Esophagus (tissue), 2 donors: ENCODE results near the gene RBFOX1. TPM values are rescaled to one million over a fixed set of nuclear protein-coding genes. Genes with fewer than 3 reads are reported as not detected.

ENCODE experiments used
- H3K27ac ChIP-seq, 2 donors: one replicate each; pipeline ENCODE4 v1.5.1; 2013; ENCODE audit warnings: low read depth in 2 of 2, mild to moderate bottlenecking in 2 of 2, inconsistent platforms in 1 of 2, low read length in 1 of 2, moderate library complexity in 1 of 2
- H3K27me3 ChIP-seq, 2 donors: one replicate each; pipeline ENCODE4 v1.6.1; 2013; ENCODE audit warnings: low read length in 2 of 2, control low read depth in 1 of 2, mild to moderate bottlenecking in 1 of 2; ENCODE audit not compliant: insufficient read depth in 2 of 2, control insufficient read depth in 1 of 2
- H3K36me3 ChIP-seq, 2 donors: one replicate each; pipeline ENCODE4 v1.6.1; 2013; ENCODE audit warnings: low read length in 1 of 2; ENCODE audit not compliant: control insufficient read depth in 2 of 2, insufficient read depth in 2 of 2
- H3K4me1 ChIP-seq, 2 donors: one replicate each; pipeline ENCODE4 v1.6.1; 2013; ENCODE audit warnings: low read length in 1 of 2; ENCODE audit not compliant: control insufficient read depth in 2 of 2, insufficient read depth in 2 of 2
- H3K4me3 ChIP-seq, 2 donors: one replicate each; pipeline ENCODE4 v1.5.1; 2013; ENCODE audit warnings: low read length in 2 of 2, mild to moderate bottlenecking in 2 of 2, low read depth in 1 of 2, moderate library complexity in 1 of 2
- H3K9me3 ChIP-seq, 2 donors: one replicate each; pipeline ENCODE4 v1.6.1; 2013; ENCODE audit warnings: mild to moderate bottlenecking in 2 of 2, low read depth in 1 of 2, low read length in 1 of 2, moderate library complexity in 1 of 2; ENCODE audit not compliant: control insufficient read depth in 2 of 2, insufficient read depth in 1 of 2
- WGBS, 2 donors: extraction: QIAGEN DNeasy Blood & Tissue Kit; methylation state at CpG; one replicate each; pipeline ENCODE4 v1.1.7; 2013; 5-methylcytosine and 5-hydroxymethylcytosine counted together
- polyA plus RNA-seq, 2 donors: library from polyadenylated mRNA; stranded (reverse); fragments of 200-250 nt; gene quantifications; one replicate each; pipeline ENCODE4 v1.2.3, GENCODE V29; 2013
- donor health status: healthy with polysubstance abuse.
- donor health status: Bipolar disorder and iron deficiency.

The RBFOX1 gene
- polyA plus RNA-seq, 2 donors, result 0.01 to 0.16 TPM

- WGBS, 2 donors, result 59 to 71% methylated on average over 4 of the region's 4 CpGs
- H3K36me3 ChIP-seq, result no peaks in the 10 kb centered on the region
- H3K4me1 ChIP-seq, result no peaks in the 10 kb centered on the region
- H3K9me3 ChIP-seq, result peaks cover 0 to 2% of the 10 kb centered on the region in 2 donors
- no peak overlapping the region for H3K27ac ChIP-seq
- no peaks in the 10 kb centered on the region for H3K27me3 ChIP-seq
- no peak overlapping the region for H3K4me3 ChIP-seq
Measured at GRCh38 chr16:7722761-7723160, 390.1 kb downstream of the RBFOX1 start.

GRCh38 chr16:7731141-7731540, 398.5 kb downstream of the RBFOX1 start:
- H3K27me3 ChIP-seq, result no peaks in the 10 kb centered on the region
- H3K4me3 ChIP-seq, result no peak overlapping the region

GRCh38 chr16:7736138-7736665, 403.6 kb downstream of the RBFOX1 start:
- Histone ChIP-seq H3K36me3 (no peaks in the 10 kb centered on the region), H3K4me3 (no peak overlapping the region), H3K27ac (no peak overlapping the region), H3K9me3 (peaks cover 0 to 4% of the 10 kb centered on the region in 2 donors), H3K4me1 (peaks cover 0 to 2% of the 10 kb centered on the region in 2 donors), H3K27me3 (no peaks in the 10 kb centered on the region)
- 0% methylated on average over 1 of the region's 1 CpG for WGBS, 2 donors

More at GRCh38 chr16:7731141-7731540, 398.5 kb downstream of the RBFOX1 start:
- peaks cover 0 to 2% of the 10 kb centered on the region in 2 donors for H3K4me1 ChIP-seq
- H3K27ac ChIP-seq, result no peak overlapping the region
- H3K36me3 ChIP-seq, result no peaks in the 10 kb centered on the region
- WGBS, 2 donors, result 36 to 54% methylated on average over 5 of the region's 5 CpGs
- H3K9me3 ChIP-seq, result no peaks in the 10 kb centered on the region

- 78 to 81% methylated on average over 3 of the region's 3 CpGs for WGBS, 2 donors
- Histone ChIP-seq H3K4me3 (no peak overlapping the region), H3K27me3 (no peaks in the 10 kb centered on the region), H3K27ac (no peak overlapping the region), H3K4me1 (peaks cover 0 to 3% of the 10 kb centered on the region in 2 donors), H3K36me3 (no peaks in the 10 kb centered on the region), H3K9me3 (peaks cover 0 to 4% of the 10 kb centered on the region in 2 donors)
Measured at GRCh38 chr16:7742626-7743025, 410.0 kb downstream of the RBFOX1 start.

GRCh38 chr16:7744546-7745264, 412.1 kb downstream of the RBFOX1 start:
- peaks cover 0 to 4% of the 10 kb centered on the region in 2 donors for H3K9me3 ChIP-seq
- peaks cover 0 to 3% of the 10 kb centered on the region in 2 donors for H3K4me1 ChIP-seq
- no peaks in the 10 kb centered on the region for H3K36me3 ChIP-seq
- 31 to 45% methylated on average over 7 of the region's 7 CpGs for WGBS, 2 donors
- no peaks in the 10 kb centered on the region for H3K27me3 ChIP-seq
- peak overlapping the region; percentile 21 to 71 for H3K27ac ChIP-seq
- no peak overlapping the region for H3K4me3 ChIP-seq

GRCh38 chr16:7745276-7745675, 412.6 kb downstream of the RBFOX1 start:
- Histone ChIP-seq H3K4me1 (peaks cover 0 to 3% of the 10 kb centered on the region in 2 donors), H3K9me3 (peaks cover 0 to 4% of the 10 kb centered on the region in 2 donors), H3K27me3 (no peaks in the 10 kb centered on the region), H3K27ac (peak overlapping the region; percentile 49 to 60), H3K4me3 (no peak overlapping the region), H3K36me3 (no peaks in the 10 kb centered on the region)
- WGBS, 2 donors, result 22 to 39% methylated on average over 4 of the region's 4 CpGs

GRCh38 chr16:7746941-7747340, 414.3 kb downstream of the RBFOX1 start:
- H3K4me1 ChIP-seq, result peaks cover 0 to 3% of the 10 kb centered on the region in 2 donors
- H3K27me3 ChIP-seq, result no peaks in the 10 kb centered on the region
- H3K4me3 ChIP-seq, result no peak overlapping the region
- peak overlapping the region; percentile 31 to 74 for H3K27ac ChIP-seq
- H3K9me3 ChIP-seq, result no peaks in the 10 kb centered on the region
- no peaks in the 10 kb centered on the region for H3K36me3 ChIP-seq
- 33 to 49% methylated on average over 3 of the region's 3 CpGs for WGBS, 2 donors

- Histone ChIP-seq H3K4me3 (no peak overlapping the region), H3K4me1 (peaks cover 0 to 3% of the 10 kb centered on the region in 2 donors), H3K36me3 (no peaks in the 10 kb centered on the region), H3K27ac (peak overlapping the region in 1 of 2 donors; percentile 5), H3K27me3 (no peaks in the 10 kb centered on the region), H3K9me3 (no peaks in the 10 kb centered on the region)
- WGBS, 2 donors, result 31 to 45% methylated on average over 4 of the region's 4 CpGs
Measured at GRCh38 chr16:7748522-7748921, 415.9 kb downstream of the RBFOX1 start.

GRCh38 chr16:7755347-7755882, 422.8 kb downstream of the RBFOX1 start:
- no peaks in the 10 kb centered on the region for H3K27me3 ChIP-seq
- H3K27ac ChIP-seq, result no peak overlapping the region
- 62 to 77% methylated on average over 6 of the region's 6 CpGs for WGBS, 2 donors
- no peaks in the 10 kb centered on the region for H3K9me3 ChIP-seq
- H3K4me1 ChIP-seq, result peaks cover 0 to 2% of the 10 kb centered on the region in 2 donors
- no peak overlapping the region for H3K4me3 ChIP-seq
- no peaks in the 10 kb centered on the region for H3K36me3 ChIP-seq
